ENCODE measurements around the gene FAM174B. TPM values are rescaled to one million over a fixed set of nuclear protein-coding genes. Genes with fewer than 3 reads are reported as not detected.
A peak's percentile ranks its signal among the peaks of the same experiment; 100 is the strongest.

FAM174B gene
- total and polyA plus RNA-seq, 8 donors = 14.6 to 54.0 (median 31.0) TPM

DNA sequence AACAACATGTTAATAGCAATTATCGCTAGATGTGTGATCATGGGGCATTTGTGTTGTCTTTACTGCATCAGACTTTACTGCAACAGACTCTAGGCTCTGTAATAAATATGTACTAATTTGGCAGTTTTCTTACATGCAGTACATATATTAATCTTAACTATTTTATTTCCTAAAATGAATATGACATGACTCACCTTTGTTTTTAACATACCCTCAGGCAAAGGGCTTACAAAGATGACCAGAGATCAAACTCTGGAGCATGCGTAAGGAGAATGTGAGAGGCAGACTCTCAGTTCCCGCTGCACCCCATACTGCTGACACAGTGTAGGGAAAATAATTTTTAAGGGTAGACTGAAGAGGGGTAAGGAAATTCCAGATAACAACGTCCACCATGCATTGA is 7.2 kb upstream of the FAM174B start:
- TF ChIP-seq EP300 (IDR thresholded peaks at IDR 0.05) (no peak), POLR2A (IDR thresholded peaks at IDR 0.05) (no peak), POLR2AphosphoS5 (IDR thresholded peaks at IDR 0.05) (no peak)
- TF ChIP-seq, protein P1, sequence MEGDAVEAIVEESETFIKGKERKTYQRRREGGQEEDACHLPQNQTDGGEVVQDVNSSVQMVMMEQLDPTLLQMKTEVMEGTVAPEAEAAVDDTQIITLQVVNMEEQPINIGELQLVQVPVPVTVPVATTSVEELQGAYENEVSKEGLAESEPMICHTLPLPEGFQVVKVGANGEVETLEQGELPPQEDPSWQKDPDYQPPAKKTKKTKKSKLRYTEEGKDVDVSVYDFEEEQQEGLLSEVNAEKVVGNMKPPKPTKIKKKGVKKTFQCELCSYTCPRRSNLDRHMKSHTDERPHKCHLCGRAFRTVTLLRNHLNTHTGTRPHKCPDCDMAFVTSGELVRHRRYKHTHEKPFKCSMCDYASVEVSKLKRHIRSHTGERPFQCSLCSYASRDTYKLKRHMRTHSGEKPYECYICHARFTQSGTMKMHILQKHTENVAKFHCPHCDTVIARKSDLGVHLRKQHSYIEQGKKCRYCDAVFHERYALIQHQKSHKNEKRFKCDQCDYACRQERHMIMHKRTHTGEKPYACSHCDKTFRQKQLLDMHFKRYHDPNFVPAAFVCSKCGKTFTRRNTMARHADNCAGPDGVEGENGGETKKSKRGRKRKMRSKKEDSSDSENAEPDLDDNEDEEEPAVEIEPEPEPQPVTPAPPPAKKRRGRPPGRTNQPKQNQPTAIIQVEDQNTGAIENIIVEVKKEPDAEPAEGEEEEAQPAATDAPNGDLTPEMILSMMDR (IDR thresholded peaks at IDR 0.05) = no peak
- 86 to 92% (median 88%) methylated on average over 4 of the region's 4 CpGs for WGBS, 5 donors
- Histone ChIP-seq H3K4me3 (no peak overlapping the region), H3K9me3 (no peaks in the 10 kb centered on the region), H3K27me3 (no peaks in the 10 kb centered on the region), H3K27ac (no peak overlapping the region), H3K36me3 (no peaks in the 10 kb centered on the region), H3K4me1 (peaks cover 31 to 40% (median 35%) of the 10 kb centered on the region in 4 donors)
- intact Hi-C loops (cut with DNase I; ENCODE audit: low total_unique reads) = no loop called here
- DNase-seq = no peak

DNA sequence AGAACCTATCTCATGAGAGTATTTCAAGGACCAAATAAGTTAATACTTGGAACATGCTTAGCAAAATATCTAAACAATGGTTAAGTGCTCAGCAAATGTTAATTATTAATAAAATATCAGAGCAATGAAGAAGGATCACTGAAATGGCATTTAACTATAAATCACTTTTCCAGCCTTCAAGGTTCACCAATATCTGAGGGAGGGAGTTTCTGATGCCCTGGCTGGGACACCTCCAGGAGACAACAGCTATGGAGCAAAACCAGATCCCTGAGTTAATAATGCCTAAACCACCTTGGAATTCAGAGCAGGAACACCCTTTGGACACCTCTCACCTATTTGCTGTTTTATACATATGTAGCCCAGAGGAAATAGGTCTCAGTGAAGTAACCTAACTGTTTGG is 6.4 kb upstream of the FAM174B start:
- no peaks in the 10 kb centered on the region for H3K9me3 ChIP-seq
- intact Hi-C loops (cut with DNase I; ENCODE audit: low total_unique reads) = no loop called here
- H3K4me3 ChIP-seq = no peak overlapping the region
- no peaks in the 10 kb centered on the region for H3K27me3 ChIP-seq
- no peak for DNase-seq
- no peak for TF ChIP-seq POLR2A (IDR thresholded peaks at IDR 0.05)
- TF ChIP-seq, protein P1 (IDR thresholded peaks at IDR 0.05) = no peak
- TF ChIP-seq EP300 (IDR thresholded peaks at IDR 0.05) = no peak
- TF ChIP-seq POLR2AphosphoS5 (IDR thresholded peaks at IDR 0.05) = no peak
- peak overlapping the region in 1 of 5 donors; percentile 0 for H3K27ac ChIP-seq
- peaks cover 23 to 32% (median 29%) of the 10 kb centered on the region in 4 donors for H3K4me1 ChIP-seq
- no peaks in the 10 kb centered on the region for H3K36me3 ChIP-seq

DNA sequence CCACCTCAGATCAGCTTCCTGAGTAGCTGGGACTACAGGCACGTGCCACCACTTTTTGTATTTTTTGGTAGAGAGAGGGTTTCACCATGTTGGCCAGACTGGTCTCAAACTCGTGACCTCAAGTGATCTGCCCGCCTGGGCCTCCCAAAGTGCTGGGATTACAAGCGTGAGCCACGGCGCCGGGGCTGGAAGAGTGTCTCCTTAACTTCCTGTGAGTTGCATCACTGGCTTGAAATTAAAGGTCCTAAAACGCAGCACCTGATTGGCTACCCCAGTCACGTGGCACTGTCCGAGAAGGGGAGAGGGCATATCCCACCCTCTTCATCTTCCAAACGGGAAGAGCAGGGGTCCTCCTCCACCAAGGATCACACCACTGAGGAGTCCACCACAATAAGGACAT is 5.5 kb upstream of the FAM174B start:
- Histone ChIP-seq H3K36me3 (no peaks in the 10 kb centered on the region), H3K9me3 (no peaks in the 10 kb centered on the region), H3K27me3 (peaks cover 0 to 3% (median 0%) of the 10 kb centered on the region in 3 donors), H3K27ac (no peak overlapping the region), H3K4me3 (no peak overlapping the region), H3K4me1 (peaks cover 17 to 31% (median 26%) of the 10 kb centered on the region in 4 donors)
- WGBS, 5 donors = 83 to 93% (median 89%) methylated on average over 11 of the region's 11 CpGs
- TF ChIP-seq POLR2A (IDR thresholded peaks at IDR 0.05) (no peak), EP300 (IDR thresholded peaks at IDR 0.05) (no peak), POLR2AphosphoS5 (IDR thresholded peaks at IDR 0.05) (no peak)
- TF ChIP-seq, protein P1 (IDR thresholded peaks at IDR 0.05) = no peak
- no peak for DNase-seq
- intact Hi-C loops (cut with DNase I; ENCODE audit: low total_unique reads) = no loop called here

DNA sequence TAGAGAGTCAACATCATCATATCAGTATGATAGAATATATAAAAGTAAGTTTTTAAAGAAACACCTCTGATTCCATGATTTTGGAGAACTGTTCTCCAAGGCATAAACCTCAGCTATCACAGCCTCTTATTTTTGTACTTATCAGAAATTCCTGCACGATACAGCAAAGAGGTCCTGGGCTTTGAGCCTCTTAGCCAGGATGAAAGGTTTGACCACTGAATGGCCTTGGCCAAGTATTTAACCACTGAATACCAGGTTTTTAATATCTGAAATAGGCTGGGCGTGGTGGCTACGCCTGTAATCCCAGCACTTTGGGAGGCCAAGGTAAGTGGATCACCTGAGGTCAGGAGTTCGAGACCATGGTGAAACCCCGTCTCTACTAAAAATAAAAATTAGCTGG is 1.9 kb upstream of the FAM174B start:
- no peak overlapping the region for H3K4me3 ChIP-seq
- H3K36me3 ChIP-seq = peaks cover 0 to 3% (median 0%) of the 10 kb centered on the region in 4 donors
- peaks cover 19 to 43% (median 34%) of the 10 kb centered on the region in 4 donors for H3K4me1 ChIP-seq
- no peaks in the 10 kb centered on the region for H3K9me3 ChIP-seq
- intact Hi-C loops (cut with DNase I; ENCODE audit: low total_unique reads) = no loop called here
- 52 to 81% (median 61%) methylated on average over 5 of the region's 5 CpGs for WGBS, 5 donors
- DNase-seq = no peak
- TF ChIP-seq POLR2AphosphoS5 (IDR thresholded peaks at IDR 0.05) = no peak
- TF ChIP-seq, protein P1 (IDR thresholded peaks at IDR 0.05) = no peak
- H3K27me3 ChIP-seq = peaks cover 0 to 12% (median 8%) of the 10 kb centered on the region in 3 donors
- no peak overlapping the region for H3K27ac ChIP-seq

All from stomach (tissue), 9 donors.